Measurements from ENCODE around the gene PTPRH. TPM values are rescaled to one million over a fixed set of nuclear protein-coding genes. Genes with fewer than 3 reads are reported as not detected.
A peak's percentile ranks its signal among the peaks of the same experiment; 100 is the strongest.

PTPRH gene
- total and polyA plus RNA-seq, 2 donors (not counting 1 experiment from before 2014, with no cell fraction given): not detected

DNA sequence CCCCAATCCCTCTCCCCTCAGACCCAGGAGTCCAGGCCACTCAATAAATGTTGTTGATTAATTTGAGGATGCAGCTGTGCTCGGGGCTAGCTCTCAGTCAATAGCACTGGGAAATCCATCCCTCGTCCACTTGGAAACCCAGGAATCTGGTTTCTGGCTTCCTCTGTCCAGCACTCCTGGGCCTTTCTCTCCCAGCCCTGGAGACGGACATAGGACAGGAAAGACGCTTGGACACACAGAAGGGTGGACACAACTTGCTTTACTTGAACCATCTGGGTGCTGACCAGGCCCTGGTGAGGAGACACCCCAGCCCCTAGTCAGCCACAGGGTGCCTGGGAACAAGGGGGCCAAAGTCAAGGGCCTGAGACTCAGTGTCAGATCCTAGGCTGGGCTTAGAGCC is 50.9 kb downstream of the PTPRH start:
- no peak overlapping the region for H3K4me2 ChIP-seq (replicated peaks; ENCODE audit: low read depth, low read length, poor library complexity, severe bottlenecking)
- no peak overlapping the region for H2AFZ ChIP-seq (ENCODE audit: insufficient read depth, low read depth, low read length, poor library complexity, severe bottlenecking)
- ChIA-PET POLR2A (no interaction called here), CTCF (interaction anchor here (1.5 kb wide), 1 partner anchor 17 kb away, joined by 5 read pairs; no protein-coding TSS in a partner anchor)
- DNase-seq (no peak), ATAC-seq (ENCODE audit: low read depth) (no peak)
- Mint-ChIP-seq H3K9me3 (ENCODE audit: insufficient read depth) (no peaks in the 10 kb centered on the region), H3K4me1 (peaks cover 17% of the 10 kb centered on the region), H3K4me3 (no peak overlapping the region), H3K27me3 (peaks cover 46% of the 10 kb centered on the region), H3K27ac (no peak overlapping the region)
- no peaks in the 10 kb centered on the region for H3K36me3 ChIP-seq (replicated peaks in 1 of 2; ENCODE audit: control extremely low read depth in 1 of 2, control insufficient read depth in 1 of 2, extremely low read depth in 1 of 2, insufficient read depth in 2 of 2, low read length in 1 of 2)
- H4K20me1 ChIP-seq (ENCODE audit: control insufficient read depth, insufficient read depth, low read length, poor library complexity, severe bottlenecking): no peaks in the 10 kb centered on the region
- no peaks in the 10 kb centered on the region for H3K79me2 ChIP-seq (ENCODE audit: control insufficient read depth, insufficient read depth, low read length)
- intact Hi-C loops (cut with micrococcal nuclease): no loop called here
- H3K9ac ChIP-seq (ENCODE audit: low read length): no peak overlapping the region
- H3K4me1 ChIP-seq (ENCODE audit: control insufficient read depth in 2 of 2, insufficient read depth in 2 of 2, low read length in 2 of 2): peaks cover 14 to 19% of the 10 kb centered on the region in 2 donors
- peaks cover 0 to 50% (median 4%) of the 10 kb centered on the region in 3 donors for H3K9me3 ChIP-seq (ENCODE audit: control extremely low read depth in 1 of 3, control insufficient read depth in 2 of 3, insufficient read depth in 1 of 3, low read length in 2 of 3)
- TF ChIP-seq EZH2 (IDR thresholded peaks at IDR 0.05; ENCODE audit: borderline replicate concordance, insufficient read depth, low read depth, low read length, poor library complexity, severe bottlenecking): no peak
- TF ChIP-seq, protein P1, sequence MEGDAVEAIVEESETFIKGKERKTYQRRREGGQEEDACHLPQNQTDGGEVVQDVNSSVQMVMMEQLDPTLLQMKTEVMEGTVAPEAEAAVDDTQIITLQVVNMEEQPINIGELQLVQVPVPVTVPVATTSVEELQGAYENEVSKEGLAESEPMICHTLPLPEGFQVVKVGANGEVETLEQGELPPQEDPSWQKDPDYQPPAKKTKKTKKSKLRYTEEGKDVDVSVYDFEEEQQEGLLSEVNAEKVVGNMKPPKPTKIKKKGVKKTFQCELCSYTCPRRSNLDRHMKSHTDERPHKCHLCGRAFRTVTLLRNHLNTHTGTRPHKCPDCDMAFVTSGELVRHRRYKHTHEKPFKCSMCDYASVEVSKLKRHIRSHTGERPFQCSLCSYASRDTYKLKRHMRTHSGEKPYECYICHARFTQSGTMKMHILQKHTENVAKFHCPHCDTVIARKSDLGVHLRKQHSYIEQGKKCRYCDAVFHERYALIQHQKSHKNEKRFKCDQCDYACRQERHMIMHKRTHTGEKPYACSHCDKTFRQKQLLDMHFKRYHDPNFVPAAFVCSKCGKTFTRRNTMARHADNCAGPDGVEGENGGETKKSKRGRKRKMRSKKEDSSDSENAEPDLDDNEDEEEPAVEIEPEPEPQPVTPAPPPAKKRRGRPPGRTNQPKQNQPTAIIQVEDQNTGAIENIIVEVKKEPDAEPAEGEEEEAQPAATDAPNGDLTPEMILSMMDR (IDR thresholded peaks at IDR 0.05): no peak
- WGBS (ENCODE audit: insufficient coverage): 79% methylated on average over 4 of the region's 4 CpGs
- H3K4me3 ChIP-seq (ENCODE audit: control extremely low read depth in 1 of 5, extremely low read depth in 1 of 5, insufficient read depth in 1 of 5, low read depth in 2 of 5, low read length in 4 of 5): no peak overlapping the region
- peaks cover 0 to 71% (median 25%) of the 10 kb centered on the region in 4 experiments for H3K27me3 ChIP-seq (replicated peaks in 1 of 4; ENCODE audit: control extremely low read depth in 1 of 4, control insufficient read depth in 3 of 4, insufficient read depth in 4 of 4, low read length in 3 of 4)
- H3K27ac ChIP-seq (ENCODE audit: low read length in 2 of 2): no peak overlapping the region

DNA sequence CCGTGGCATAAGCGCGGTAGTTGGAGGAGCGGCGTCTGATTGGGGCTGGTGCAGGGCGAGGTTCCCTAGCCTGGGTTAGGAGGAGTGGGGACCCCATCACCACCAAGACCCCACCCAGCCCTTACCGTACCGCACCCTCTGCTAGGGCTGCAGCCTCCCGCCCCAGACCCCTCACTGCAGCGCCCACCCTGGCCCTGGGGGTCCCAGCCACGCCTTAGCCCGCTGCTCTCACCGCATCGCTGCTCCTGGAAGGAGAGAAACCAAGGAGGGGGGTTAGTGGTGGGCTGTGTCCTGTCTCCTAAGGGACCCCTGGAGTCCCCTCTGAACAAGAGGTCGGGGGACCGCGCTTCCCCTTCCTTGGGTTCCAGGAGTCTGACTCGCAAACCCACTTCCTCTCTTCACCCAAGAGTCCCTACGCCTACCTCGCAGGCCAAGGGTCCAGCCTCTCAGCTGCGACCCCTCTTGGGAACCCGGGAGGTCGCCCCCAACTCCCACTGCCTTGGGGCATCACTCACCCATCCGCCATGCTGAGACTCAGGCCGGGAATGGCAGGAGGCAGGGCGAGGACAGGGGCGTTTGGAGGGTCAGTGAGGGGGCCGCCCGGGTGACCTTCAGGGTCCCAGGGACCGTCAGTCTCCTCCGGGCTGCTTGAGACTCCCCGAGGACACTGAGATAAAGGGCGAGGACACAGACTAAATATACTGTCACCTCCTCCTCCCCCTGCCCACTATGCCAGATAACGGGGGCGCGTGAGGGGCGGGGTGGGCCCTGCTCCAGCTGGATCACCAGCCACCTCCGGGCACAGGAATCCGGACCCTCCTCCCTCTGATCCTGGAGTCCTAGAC is 52.0 kb downstream of the PTPRH start, which contains the start of gene TNNI3:
Gene TNNI3 (minus strand): TSS at position 669 of the 845 bp plus-strand sequence. CDS start 143 bp downstream, at position 526.
- Histone ChIP-seq H3K4me2 (replicated peaks; ENCODE audit: low read depth, low read length, poor library complexity, severe bottlenecking) (peak within 1 kb of the TSS; percentile 45), H3K4me3 (ENCODE audit: control extremely low read depth in 1 of 5, extremely low read depth in 1 of 5, insufficient read depth in 1 of 5, low read depth in 2 of 5, low read length in 4 of 5) (no peak within 1 kb of the TSS), H3K27me3 (replicated peaks in 1 of 4; ENCODE audit: control extremely low read depth in 1 of 4, control insufficient read depth in 3 of 4, insufficient read depth in 4 of 4, low read length in 3 of 4) (peaks cover 0 to 67% (median 24%) of the 10 kb centered on the region in 4 experiments), H3K4me1 (ENCODE audit: control insufficient read depth in 2 of 2, insufficient read depth in 2 of 2, low read length in 2 of 2) (peaks cover 14 to 19% of the 10 kb centered on the region in 2 donors), H3K79me2 (ENCODE audit: control insufficient read depth, insufficient read depth, low read length) (no peaks in the 10 kb centered on the region), H3K36me3 (replicated peaks in 1 of 2; ENCODE audit: control extremely low read depth in 1 of 2, control insufficient read depth in 1 of 2, extremely low read depth in 1 of 2, insufficient read depth in 2 of 2, low read length in 1 of 2) (no peaks in the 10 kb centered on the region), H3K27ac (ENCODE audit: low read length in 2 of 2) (no peak within 1 kb of the TSS), H4K20me1 (ENCODE audit: control insufficient read depth, insufficient read depth, low read length, poor library complexity, severe bottlenecking) (no peaks in the 10 kb centered on the region), H3K9me3 (ENCODE audit: control extremely low read depth in 1 of 3, control insufficient read depth in 2 of 3, insufficient read depth in 1 of 3, low read length in 2 of 3) (peaks cover 0 to 57% (median 4%) of the 10 kb centered on the region in 3 donors), H2AFZ (ENCODE audit: insufficient read depth, low read depth, low read length, poor library complexity, severe bottlenecking) (no peak within 1 kb of the TSS), H3K9ac (ENCODE audit: low read length) (no peak within 1 kb of the TSS)
- 51% methylated on average over 24 of the region's 39 CpGs for WGBS (ENCODE audit: insufficient coverage)
- ChIA-PET POLR2A (no interaction called here), CTCF (interaction anchor here (1.5 kb wide), 1 partner anchor 16 kb away, joined by 5 read pairs; no protein-coding TSS in a partner anchor)
- H3K4me1 Mint-ChIP-seq: peaks cover 18% of the 10 kb centered on the region
- peak within 1 kb of the TSS; percentile 24 for H3K4me3 Mint-ChIP-seq
- DNase-seq (no peak), ATAC-seq (ENCODE audit: low read depth) (no peak)
- intact Hi-C loops (cut with micrococcal nuclease): no loop called here
- H3K27ac Mint-ChIP-seq: no peak within 1 kb of the TSS
- peaks cover 40% of the 10 kb centered on the region for H3K27me3 Mint-ChIP-seq
- TF ChIP-seq, protein P1 (IDR thresholded peaks at IDR 0.05): no peak
- no peak for TF ChIP-seq EZH2 (IDR thresholded peaks at IDR 0.05; ENCODE audit: borderline replicate concordance, insufficient read depth, low read depth, low read length, poor library complexity, severe bottlenecking)
- H3K9me3 Mint-ChIP-seq (ENCODE audit: insufficient read depth): no peaks in the 10 kb centered on the region

Data from B cell (primary cell).